ENCODE data around the gene ISG20L2. TPM values are rescaled to one million over a fixed set of nuclear protein-coding genes. Genes with fewer than 3 reads are reported as not detected.

Gene ISG20L2
- total RNA-seq, 6 donors from 2014 or later, result 10.8 to 38.8 (median 22.9) TPM

GRCh38 chr1:156700736-156701531, 27.6 kb downstream of the ISG20L2 start:
- DNase-seq, result no peak
- Histone ChIP-seq H3K9me3 (no peaks in the 10 kb centered on the region), H3K4me1 (peaks cover 16 to 17% (median 16%) of the 10 kb centered on the region in 4 donors), H3K27ac (no peak overlapping the region), H3K27me3 (peaks cover 0 to 29% (median 10%) of the 10 kb centered on the region in 4 donors), H3K36me3 (no peaks in the 10 kb centered on the region), H3K4me3 (no peak overlapping the region)
- TF ChIP-seq CTCF (IDR thresholded peaks at IDR 0.05) (no peak), POLR2A (IDR thresholded peaks at IDR 0.05) (no peak), EP300 (IDR thresholded peaks at IDR 0.05) (no peak), POLR2AphosphoS5 (IDR thresholded peaks at IDR 0.05) (no peak)
- no peak for ATAC-seq (ENCODE audit: low FRiP score in 2 of 2)
- 77 to 87% methylated on average over 5 to 8 of the region's 8 CpGs for WGBS, 2 donors

DNA sequence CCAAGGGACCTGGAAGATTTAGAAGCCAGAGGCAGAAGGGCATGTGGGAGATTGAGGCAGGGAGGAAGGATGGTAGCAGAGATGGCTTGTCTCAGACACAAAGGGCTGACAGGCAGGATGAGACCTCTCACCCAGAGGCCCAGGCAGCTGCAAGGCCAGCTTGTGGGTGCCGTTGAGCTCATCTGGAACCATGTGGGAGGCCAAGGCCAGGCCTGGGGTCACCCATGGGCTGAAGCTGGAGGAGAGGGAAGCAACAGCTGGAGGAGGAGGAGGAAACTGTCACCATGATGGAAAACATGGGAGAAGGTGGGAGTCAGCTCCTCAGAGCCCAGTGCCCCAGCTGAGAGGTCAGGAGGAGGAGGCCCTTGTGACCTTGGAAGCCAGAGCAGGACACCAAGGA, 29.6 kb downstream of the ISG20L2 start:
- peaks cover 0 to 10% (median under 1%) of the 10 kb centered on the region in 4 donors for H3K27me3 ChIP-seq
- ATAC-seq (ENCODE audit: low FRiP score in 2 of 2) (no peak), DNase-seq (no peak)
- no peak overlapping the region for H3K27ac ChIP-seq
- WGBS, 2 donors, result 33 to 70% methylated on average over 1 of the region's 1 CpG
- no peak for TF ChIP-seq CTCF (IDR thresholded peaks at IDR 0.05)
- no peak for TF ChIP-seq EP300 (IDR thresholded peaks at IDR 0.05)
- TF ChIP-seq POLR2AphosphoS5 (IDR thresholded peaks at IDR 0.05), result no peak
- no peak for TF ChIP-seq POLR2A (IDR thresholded peaks at IDR 0.05)
- no peaks in the 10 kb centered on the region for H3K4me1 ChIP-seq
- H3K36me3 ChIP-seq, result no peaks in the 10 kb centered on the region
- no peak overlapping the region for H3K4me3 ChIP-seq
- no peaks in the 10 kb centered on the region for H3K9me3 ChIP-seq

- TF ChIP-seq CTCF (IDR thresholded peaks at IDR 0.05), result no peak
- TF ChIP-seq POLR2A (IDR thresholded peaks at IDR 0.05), result no peak
- TF ChIP-seq POLR2AphosphoS5 (IDR thresholded peaks at IDR 0.05), result no peak
- no peak for TF ChIP-seq EP300 (IDR thresholded peaks at IDR 0.05)
- no peak for ATAC-seq (ENCODE audit: low FRiP score in 2 of 2)
- Histone ChIP-seq H3K27ac (no peak overlapping the region), H3K4me3 (no peak overlapping the region), H3K27me3 (peaks cover 0 to 5% (median 2%) of the 10 kb centered on the region in 4 donors), H3K9me3 (no peaks in the 10 kb centered on the region), H3K36me3 (no peaks in the 10 kb centered on the region), H3K4me1 (peaks cover 6 to 8% (median 7%) of the 10 kb centered on the region in 4 donors)
- no peak for DNase-seq
- 82 to 91% methylated on average over 8 of the region's 8 CpGs for WGBS, 2 donors
Observed at GRCh38 chr1:156697481-156697880, 31.1 kb downstream of the ISG20L2 start.

GRCh38 chr1:156696755-156697154, 31.8 kb downstream of the ISG20L2 start:
- WGBS, 2 donors, result 91 to 95% methylated on average over 8 of the region's 8 CpGs
- Histone ChIP-seq H3K27ac (no peak overlapping the region), H3K4me1 (peaks cover 13 to 15% (median 14%) of the 10 kb centered on the region in 4 donors), H3K9me3 (no peaks in the 10 kb centered on the region), H3K27me3 (peaks cover 0 to 5% (median 2%) of the 10 kb centered on the region in 4 donors), H3K4me3 (no peak overlapping the region), H3K36me3 (no peaks in the 10 kb centered on the region)
- TF ChIP-seq EP300 (IDR thresholded peaks at IDR 0.05), result no peak
- no peak for TF ChIP-seq POLR2AphosphoS5 (IDR thresholded peaks at IDR 0.05)
- TF ChIP-seq POLR2A (IDR thresholded peaks at IDR 0.05), result no peak
- no peak for TF ChIP-seq CTCF (IDR thresholded peaks at IDR 0.05)
- ATAC-seq (ENCODE audit: low FRiP score in 2 of 2) (no peak), DNase-seq (no peak)

DNA sequence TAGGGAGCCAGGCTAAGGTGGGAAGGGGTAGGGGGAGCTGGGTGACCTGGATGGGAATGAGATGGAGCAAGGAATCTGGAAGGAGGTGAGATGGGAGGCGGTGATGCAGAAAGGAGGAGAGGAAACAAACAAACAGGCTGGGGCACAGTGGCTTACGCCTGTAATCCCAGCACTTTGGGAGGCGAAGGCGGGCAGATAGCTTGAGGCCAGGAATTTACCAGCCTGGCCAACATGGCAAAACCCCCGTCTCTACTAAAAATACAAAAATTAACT, 33.9 kb downstream of the ISG20L2 start:
- ATAC-seq (ENCODE audit: low FRiP score in 2 of 2) (no peak), DNase-seq (no peak)
- Histone ChIP-seq H3K36me3 (no peaks in the 10 kb centered on the region), H3K4me3 (no peak overlapping the region), H3K4me1 (peaks cover 18 to 25% (median 19%) of the 10 kb centered on the region in 4 donors), H3K27me3 (peaks cover 0 to 16% (median 7%) of the 10 kb centered on the region in 4 donors), H3K27ac (no peak overlapping the region), H3K9me3 (no peaks in the 10 kb centered on the region)
- TF ChIP-seq CTCF (IDR thresholded peaks at IDR 0.05), result no peak
- 93 to 95% methylated on average over 5 of the region's 5 CpGs for WGBS, 2 donors
